GM12873 (cell line): ENCODE data around the gene CDKAL1.

Experiments
- TF ChIP-seq, protein P1 (sequence below): IDR thresholded peaks from 2 replicates; pipeline ENCODE4 v1.5.1; 2012; ENCODE audit warnings: low read depth, mild to moderate bottlenecking, moderate library complexity, low read length, control low read depth; ENCODE audit not compliant: insufficient read depth; ENCODE audit errors: missing control alignments

CDKAL1 gene

DNA sequence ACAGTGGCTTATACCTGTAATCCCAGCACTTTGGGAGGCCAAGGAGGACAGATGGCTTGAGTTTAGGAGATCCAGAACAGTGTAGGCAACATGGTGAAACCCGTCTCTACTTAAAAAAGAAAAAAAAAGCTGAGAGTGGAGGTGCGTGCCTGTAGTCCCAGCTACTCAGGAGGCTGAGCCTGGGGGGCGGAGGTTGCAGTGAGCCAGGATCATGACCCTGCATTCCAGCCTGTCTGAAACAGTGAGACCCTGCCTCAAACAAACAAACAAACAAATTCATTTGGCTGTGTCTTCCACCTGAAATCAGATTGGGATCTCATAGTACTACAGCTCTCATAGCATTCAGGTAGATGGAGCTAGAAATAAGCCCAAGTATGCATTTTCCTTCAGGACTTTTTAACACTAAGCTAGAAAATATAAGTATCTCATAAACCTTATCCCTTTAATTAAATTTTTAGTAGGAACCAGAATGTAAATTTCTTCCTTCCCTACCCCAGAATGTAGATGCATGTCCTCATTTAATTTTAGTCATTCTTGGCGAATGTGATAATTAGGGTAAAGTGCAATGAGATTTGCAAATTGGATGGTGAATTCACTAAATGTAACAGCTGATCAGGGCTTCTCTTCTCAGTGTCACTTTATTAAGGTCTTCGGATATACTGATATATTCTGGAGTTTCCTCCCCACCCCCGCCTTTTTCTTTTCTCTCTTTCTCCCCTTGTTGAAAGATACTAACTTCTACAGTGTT is 190.4 kb downstream of the CDKAL1 start:
- TF ChIP-seq, protein P1, sequence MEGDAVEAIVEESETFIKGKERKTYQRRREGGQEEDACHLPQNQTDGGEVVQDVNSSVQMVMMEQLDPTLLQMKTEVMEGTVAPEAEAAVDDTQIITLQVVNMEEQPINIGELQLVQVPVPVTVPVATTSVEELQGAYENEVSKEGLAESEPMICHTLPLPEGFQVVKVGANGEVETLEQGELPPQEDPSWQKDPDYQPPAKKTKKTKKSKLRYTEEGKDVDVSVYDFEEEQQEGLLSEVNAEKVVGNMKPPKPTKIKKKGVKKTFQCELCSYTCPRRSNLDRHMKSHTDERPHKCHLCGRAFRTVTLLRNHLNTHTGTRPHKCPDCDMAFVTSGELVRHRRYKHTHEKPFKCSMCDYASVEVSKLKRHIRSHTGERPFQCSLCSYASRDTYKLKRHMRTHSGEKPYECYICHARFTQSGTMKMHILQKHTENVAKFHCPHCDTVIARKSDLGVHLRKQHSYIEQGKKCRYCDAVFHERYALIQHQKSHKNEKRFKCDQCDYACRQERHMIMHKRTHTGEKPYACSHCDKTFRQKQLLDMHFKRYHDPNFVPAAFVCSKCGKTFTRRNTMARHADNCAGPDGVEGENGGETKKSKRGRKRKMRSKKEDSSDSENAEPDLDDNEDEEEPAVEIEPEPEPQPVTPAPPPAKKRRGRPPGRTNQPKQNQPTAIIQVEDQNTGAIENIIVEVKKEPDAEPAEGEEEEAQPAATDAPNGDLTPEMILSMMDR, result no peak

DNA sequence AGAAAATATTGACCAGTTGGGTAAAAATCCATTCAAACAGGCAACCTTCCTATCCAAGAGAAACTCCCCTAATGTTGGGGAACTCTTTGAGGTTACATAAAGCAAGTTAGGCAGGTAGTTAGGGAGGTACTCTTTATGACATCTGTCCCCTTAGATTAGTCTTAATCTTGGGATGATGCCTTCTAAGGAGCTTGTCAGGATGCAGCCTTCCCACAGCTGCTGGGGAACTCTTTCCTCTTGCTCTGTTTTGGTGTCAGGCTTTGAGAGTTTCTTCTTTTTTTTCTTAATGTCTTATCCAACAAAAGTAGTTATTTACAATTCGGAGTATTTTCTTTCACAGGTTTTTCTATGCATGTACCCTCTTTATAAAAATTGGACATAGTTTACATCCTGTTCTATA is 194.8 kb downstream of the CDKAL1 start:
- TF ChIP-seq, protein P1, result no peak

DNA sequence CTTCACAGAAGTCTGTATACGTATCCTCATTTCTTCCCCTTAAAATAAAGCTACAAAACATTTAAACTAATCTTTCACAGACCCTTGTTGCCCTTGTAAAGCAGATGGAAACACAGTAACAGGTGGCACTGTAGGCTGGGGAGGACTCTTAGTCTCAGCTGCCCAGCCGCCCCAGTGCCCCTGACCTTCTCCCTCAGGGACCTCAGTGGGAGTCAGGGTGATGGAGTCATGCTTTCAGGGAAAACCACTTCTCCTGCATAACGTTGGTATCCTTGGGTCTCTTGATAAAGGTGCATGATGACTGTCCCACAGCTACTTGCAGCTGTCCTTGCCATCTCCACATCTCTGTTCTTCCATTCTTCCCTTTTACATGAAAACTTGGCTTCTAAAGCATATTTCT is 198.6 kb downstream of the CDKAL1 start:
- TF ChIP-seq, protein P1, result no peak

DNA sequence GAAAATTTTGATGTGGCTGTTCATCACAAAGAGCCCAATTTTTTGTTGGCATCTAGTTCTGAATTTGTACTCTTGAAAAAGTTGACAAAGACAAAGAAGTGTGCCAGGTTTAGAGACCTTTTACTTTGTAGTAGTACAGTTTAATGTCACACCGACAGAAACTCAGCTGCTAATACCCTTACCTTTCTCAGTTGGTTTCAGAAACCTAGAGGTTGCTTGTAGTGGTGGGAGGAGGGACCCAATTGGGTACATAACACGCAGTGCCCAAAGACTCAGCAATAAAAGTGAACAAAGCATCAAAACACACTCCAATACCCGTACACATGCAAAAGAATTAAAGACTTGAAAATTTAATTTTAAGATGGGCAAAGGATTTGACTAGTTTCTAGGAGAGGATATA is 203.7 kb downstream of the CDKAL1 start:
- TF ChIP-seq, protein P1, result no peak

DNA sequence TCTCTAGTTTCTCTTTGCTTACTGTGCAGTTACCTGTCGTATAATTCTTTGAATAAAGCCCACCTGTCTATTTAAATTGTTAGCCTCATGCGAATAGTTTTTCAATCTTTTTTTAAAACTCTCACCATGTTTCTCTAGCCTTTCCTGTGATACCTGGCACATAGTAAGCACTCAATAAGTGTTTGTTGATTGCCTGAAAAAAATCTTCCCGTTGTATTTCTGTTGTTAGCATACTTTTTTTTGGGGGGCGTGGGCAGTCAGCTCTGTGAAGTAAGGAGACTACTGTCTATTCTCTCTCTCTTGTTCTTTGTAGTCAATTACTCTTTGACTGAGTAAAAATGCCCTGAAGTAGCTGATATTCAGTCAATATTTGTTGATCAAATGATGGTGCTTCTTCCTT is 205.8 kb downstream of the CDKAL1 start:
- TF ChIP-seq, protein P1, result no peak

DNA sequence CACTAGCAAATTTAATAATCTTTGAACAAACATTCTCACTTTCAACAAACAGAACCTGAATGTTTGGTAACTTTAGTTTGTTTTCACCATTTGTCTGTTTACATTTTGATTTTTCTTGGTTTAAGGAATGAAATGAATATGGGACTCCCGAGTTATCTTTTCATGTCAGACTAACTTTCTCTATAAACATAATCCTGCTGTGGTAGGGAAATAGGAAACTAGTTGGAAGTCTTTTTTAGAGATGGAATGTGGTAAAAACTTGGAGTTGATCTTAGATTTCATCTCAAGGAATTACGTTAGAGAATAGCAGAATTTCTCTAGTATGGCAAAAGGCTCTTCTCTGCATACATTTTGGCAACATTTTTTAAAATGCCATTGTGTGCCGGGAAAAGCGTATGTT is 206.5 kb downstream of the CDKAL1 start:
- TF ChIP-seq, protein P1, result no peak

DNA sequence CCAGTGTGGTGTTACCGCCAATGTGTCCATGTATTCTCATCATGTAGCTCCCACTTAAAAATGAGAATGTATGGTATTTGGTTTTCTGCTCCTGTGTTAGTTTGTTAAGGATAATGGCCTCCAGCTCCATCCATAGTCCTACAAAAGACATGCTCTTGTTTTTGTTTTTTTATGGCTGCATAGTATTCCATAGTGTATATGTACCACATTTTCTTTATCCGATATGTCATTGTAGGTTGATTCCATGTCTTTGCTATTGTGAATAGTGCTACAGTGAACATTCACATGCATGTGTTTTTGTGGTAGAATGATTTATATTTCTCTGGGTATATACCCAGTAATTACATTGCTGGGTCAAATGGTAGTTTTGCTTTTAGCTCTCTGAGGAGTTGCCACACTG is 207.2 kb downstream of the CDKAL1 start:
- TF ChIP-seq, protein P1, result no peak
